ENCODE measurements around the gene RPL27. TPM values are rescaled to one million over a fixed set of nuclear protein-coding genes. Genes with fewer than 3 reads are reported as not detected.

Gene RPL27
- total RNA-seq, 1 donor from 2014 or later, result 1,045 TPM

GRCh38 chr17:43016216-43016615 lies 18.0 kb downstream of the RPL27 start:
- Mint-ChIP-seq H3K9me3 (no peaks in the 10 kb centered on the region), H3K27ac (ENCODE audit: unreplicated experiment) (peak overlapping the region; percentile 43), H3K4me3 (no peak overlapping the region), H3K36me3 (ENCODE audit: low read depth) (peaks cover 2% of the 10 kb centered on the region), H3K4me1 (peaks cover 51% of the 10 kb centered on the region), H3K27me3 (ENCODE audit: low read depth) (no peaks in the 10 kb centered on the region)
- no peak for DNase-seq (ENCODE audit: low read depth, low spot score)
- no peak for TF ChIP-seq CTCF (conservative IDR thresholded peaks at IDR 0.05)

GRCh38 chr17:43018008-43018853 lies 20.0 kb downstream of the RPL27 start:
- peak; percentile 40 for DNase-seq (ENCODE audit: low read depth, low spot score)
- peaks cover 2% of the 10 kb centered on the region for H3K36me3 Mint-ChIP-seq (ENCODE audit: low read depth)
- H3K4me1 Mint-ChIP-seq, result peaks cover 52% of the 10 kb centered on the region
- no peaks in the 10 kb centered on the region for H3K9me3 Mint-ChIP-seq
- no peak for TF ChIP-seq CTCF (conservative IDR thresholded peaks at IDR 0.05)
- peak overlapping the region; percentile 37 for H3K27ac Mint-ChIP-seq (ENCODE audit: unreplicated experiment)
- H3K27me3 Mint-ChIP-seq (ENCODE audit: low read depth), result no peaks in the 10 kb centered on the region
- peak overlapping the region; percentile 68 for H3K4me3 Mint-ChIP-seq

GRCh38 chr17:43018932-43019331 lies 20.7 kb downstream of the RPL27 start:
- H3K9me3 Mint-ChIP-seq, result no peaks in the 10 kb centered on the region
- peaks cover 2% of the 10 kb centered on the region for H3K36me3 Mint-ChIP-seq (ENCODE audit: low read depth)
- H3K27ac Mint-ChIP-seq (ENCODE audit: unreplicated experiment), result no peak overlapping the region
- peak overlapping the region; percentile 68 for H3K4me3 Mint-ChIP-seq
- peaks cover 52% of the 10 kb centered on the region for H3K4me1 Mint-ChIP-seq
- no peaks in the 10 kb centered on the region for H3K27me3 Mint-ChIP-seq (ENCODE audit: low read depth)
- no peak for DNase-seq (ENCODE audit: low read depth, low spot score)
- TF ChIP-seq CTCF (conservative IDR thresholded peaks at IDR 0.05), result no peak

- peaks cover 56% of the 10 kb centered on the region for H3K4me1 Mint-ChIP-seq
- TF ChIP-seq CTCF (conservative IDR thresholded peaks at IDR 0.05), result no peak
- H3K9me3 Mint-ChIP-seq, result no peaks in the 10 kb centered on the region
- peak overlapping the region; percentile 91 for H3K4me3 Mint-ChIP-seq
- peaks cover 2% of the 10 kb centered on the region for H3K27me3 Mint-ChIP-seq (ENCODE audit: low read depth)
- no peak for DNase-seq (ENCODE audit: low read depth, low spot score)
- H3K36me3 Mint-ChIP-seq (ENCODE audit: low read depth), result peaks cover 2% of the 10 kb centered on the region
- no peak overlapping the region for H3K27ac Mint-ChIP-seq (ENCODE audit: unreplicated experiment)
Observed at GRCh38 chr17:43019418-43019817, 21.2 kb downstream of the RPL27 start.

- Mint-ChIP-seq H3K27ac (ENCODE audit: unreplicated experiment) (no peak overlapping the region), H3K9me3 (no peaks in the 10 kb centered on the region), H3K36me3 (ENCODE audit: low read depth) (peaks cover 2% of the 10 kb centered on the region), H3K4me3 (peak overlapping the region; percentile 91), H3K4me1 (peaks cover 56% of the 10 kb centered on the region), H3K27me3 (ENCODE audit: low read depth) (peaks cover 3% of the 10 kb centered on the region)
- no peak for TF ChIP-seq CTCF (conservative IDR thresholded peaks at IDR 0.05)
- no peak for DNase-seq (ENCODE audit: low read depth, low spot score)
Observed at GRCh38 chr17:43020030-43020621, 21.9 kb downstream of the RPL27 start.
